Caco-2 (cell line): ENCODE results near the gene FAM151A. TPM values are rescaled to one million over a fixed set of nuclear protein-coding genes. Genes with fewer than 3 reads are reported as not detected.

ENCODE experiments used
- BruUV-seq: library from RNA; stranded (reverse); fragments of 400-500 nt; replicated peaks from 2 replicates; lab custom pipeline; 2021; lab: Mats Ljungman, UMichigan
- CTCF ChIA-PET: fragments of 300-600 bp; sonication (Branson Sonifier 250); formaldehyde crosslinking; loops from one replicate; lab custom pipeline; 2022; ENCODE audit warnings: antibody characterized with exemption; lab: Charles Lee
- POLR2A ChIA-PET: fragments of 300-600 bp; sonication (Branson Sonifier 250); formaldehyde crosslinking; loops from one replicate; lab custom pipeline; 2022; ENCODE audit warnings: antibody characterized with exemption; lab: Charles Lee
- DNase-seq, 2 experiments: peaks; one replicate each; pipeline versions ENCODE4 v3.0.0 to v3.0.0-alpha.2; 2020 to 2022
- H3K27me3 ChIP-seq: replicated peaks from 2 replicates; pipeline ENCODE4 v1.6.0; 2011; ENCODE audit warnings: low read length; ENCODE audit not compliant: control insufficient read depth, insufficient read depth
- H3K36me3 ChIP-seq: 2 replicates; pipeline ENCODE4 v1.5.1; 2011; ENCODE audit warnings: low read length; ENCODE audit not compliant: control insufficient read depth, insufficient read depth
- H3K4me1 ChIP-seq: fragments of 250-450 bp; sonication (Bioruptor Pico); 2 replicates; pipeline ENCODE4 v1.5.1; 2020; ENCODE audit warnings: mild to moderate bottlenecking
- H3K4me3 ChIP-seq: 2 replicates; pipeline ENCODE4 v1.5.1; 2011; ENCODE audit warnings: low read depth, mild to moderate bottlenecking, control low read depth, low read length
- H3K9me3 ChIP-seq: fragments of 250-450 bp; sonication (Bioruptor Pico); 2 replicates; pipeline ENCODE4 v1.5.1; 2020; ENCODE audit warnings: mild to moderate bottlenecking, moderate library complexity
- H3K27ac Mint-ChIP-seq: one replicate; pipeline ENCODE4 v1.8.0; 2022; ENCODE audit warnings: mixed read lengths; ENCODE audit not compliant: unreplicated experiment
- H3K27me3 Mint-ChIP-seq: one replicate; pipeline ENCODE4 v1.8.0; 2022; ENCODE audit warnings: mixed read lengths; ENCODE audit not compliant: insufficient read depth, unreplicated experiment
- H3K36me3 Mint-ChIP-seq: one replicate; pipeline ENCODE4 v1.8.0; 2022; ENCODE audit warnings: mild to moderate bottlenecking, mixed read lengths; ENCODE audit not compliant: insufficient read depth, unreplicated experiment
- H3K4me1 Mint-ChIP-seq: one replicate; pipeline ENCODE4 v1.8.0; 2022; ENCODE audit warnings: low read depth, mixed read lengths; ENCODE audit not compliant: unreplicated experiment
- H3K4me3 Mint-ChIP-seq: one replicate; pipeline ENCODE4 v1.8.0; 2022; ENCODE audit warnings: mild to moderate bottlenecking, moderate library complexity, mixed read lengths; ENCODE audit not compliant: unreplicated experiment
- H3K9me3 Mint-ChIP-seq: one replicate; pipeline ENCODE4 v1.8.0; 2022; ENCODE audit warnings: mixed read lengths; ENCODE audit not compliant: unreplicated experiment
- intact Hi-C: fragments of 100-400 bp; cut with micrococcal nuclease; formaldehyde crosslinking; loops from one replicate; pipeline ENCODE4 v1.10.0; 2022; ENCODE audit not compliant: unreplicated experiment
- total RNA-seq: library from RNA; stranded (reverse); gene quantifications from 2 replicates; pipeline ENCODE4 v1.2.3, GENCODE V29; 2022
- TF ChIP-seq, protein P1 (sequence below), 2 experiments: fragments of 200-600 bp in 1 of 2; IDR thresholded peaks; 1 replicate in 1 of 2; 2 replicates in 1 of 2; pipeline versions ENCODE4 v1.5.1 to v1.8.0; 2011 to 2022; ENCODE audit warnings: antibody characterized with exemption in 1 of 2, control low read depth in 1 of 2, inconsistent platforms in 1 of 2, low read depth in 1 of 2, low read length in 1 of 2, mild to moderate bottlenecking in 1 of 2, moderate library complexity in 1 of 2; ENCODE audit not compliant: insufficient read depth in 1 of 2, severe bottlenecking in 1 of 2, unreplicated experiment in 1 of 2

Gene FAM151A
- total RNA-seq, 1 experiment from 2014 or later = 22.3 TPM

DNA sequence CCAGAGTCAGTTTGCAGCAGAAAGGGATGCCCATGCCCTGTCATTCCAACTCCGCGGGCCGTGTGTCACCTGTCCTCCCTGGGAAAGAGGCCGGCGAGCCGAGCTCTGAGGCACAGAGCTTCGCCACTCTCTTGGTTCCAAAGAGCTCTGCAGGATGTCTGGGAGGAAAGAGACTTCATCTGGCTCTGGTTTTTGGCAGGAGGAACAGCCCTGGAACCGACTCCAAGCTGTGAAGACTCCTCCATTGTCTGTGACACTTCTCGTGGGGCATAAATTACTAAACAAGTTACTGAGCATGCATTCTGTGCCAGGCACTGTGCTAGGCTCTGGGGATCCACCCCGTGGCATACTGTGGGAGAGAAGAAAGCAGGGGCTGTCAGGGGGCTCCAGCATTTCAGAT, 3.9 kb upstream of the FAM151A start:
- ChIA-PET CTCF (no interaction called here), POLR2A (no interaction called here)
- no peak for DNase-seq

DNA sequence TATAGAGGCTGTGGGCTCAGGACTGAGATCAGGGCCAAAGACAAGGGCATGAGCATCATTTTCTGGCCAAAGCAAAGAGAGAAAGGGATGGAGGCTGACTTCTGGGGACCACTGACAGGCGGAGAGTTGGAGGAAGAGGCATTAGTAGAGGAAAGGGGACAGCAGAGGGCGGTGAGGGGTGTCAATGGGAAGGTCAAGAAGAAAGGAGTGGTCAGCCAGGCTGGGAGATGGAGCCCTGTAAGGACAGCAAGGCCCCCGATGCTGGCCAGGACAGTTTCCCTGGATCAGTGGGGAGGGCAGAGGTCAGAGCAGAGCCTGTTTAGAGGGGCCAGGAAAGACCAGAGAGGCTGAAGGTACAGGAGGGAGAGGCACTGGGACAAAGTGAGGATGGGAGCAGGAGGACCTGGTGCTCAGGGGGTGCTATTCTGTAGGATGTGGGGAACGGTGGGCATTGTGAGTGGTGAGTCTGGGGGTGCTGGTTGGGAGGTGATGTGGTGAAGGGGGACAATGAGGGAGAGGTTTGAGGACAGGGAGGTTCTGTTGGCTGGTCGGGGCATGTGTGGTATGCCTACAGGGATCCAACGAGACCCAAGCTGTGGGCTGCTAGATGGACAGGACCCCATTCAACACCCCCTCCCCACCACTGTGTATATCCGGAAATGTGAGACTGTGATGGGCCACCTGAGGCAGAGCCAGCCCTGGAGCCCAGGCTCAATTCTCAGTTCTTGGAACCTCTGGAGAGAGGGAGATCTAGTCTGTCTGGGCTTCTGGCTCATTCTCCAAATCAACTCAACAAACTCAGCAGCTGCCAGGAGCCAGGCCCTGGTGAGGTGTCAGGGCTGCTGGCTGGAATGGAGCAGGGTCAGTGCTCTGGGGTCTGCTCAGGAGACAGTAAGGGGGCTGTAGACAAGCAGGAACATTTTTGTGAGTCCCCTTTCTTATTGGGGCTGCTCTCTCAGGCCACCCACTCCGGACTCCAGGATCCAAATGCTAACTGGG, 1.4 kb upstream of the FAM151A start:
- peaks cover 19% of the 10 kb centered on the region for H3K4me1 ChIP-seq
- Mint-ChIP-seq H3K4me3 (no peak overlapping the region), H3K9me3 (no peaks in the 10 kb centered on the region), H3K4me1 (peaks cover 9% of the 10 kb centered on the region), H3K36me3 (peaks cover 2% of the 10 kb centered on the region), H3K27me3 (no peaks in the 10 kb centered on the region), H3K27ac (peak overlapping the region; percentile 89)
- H3K36me3 ChIP-seq = no peaks in the 10 kb centered on the region
- no TSS peak for BruUV-seq
- no peak for DNase-seq
- TF ChIP-seq, protein P1, sequence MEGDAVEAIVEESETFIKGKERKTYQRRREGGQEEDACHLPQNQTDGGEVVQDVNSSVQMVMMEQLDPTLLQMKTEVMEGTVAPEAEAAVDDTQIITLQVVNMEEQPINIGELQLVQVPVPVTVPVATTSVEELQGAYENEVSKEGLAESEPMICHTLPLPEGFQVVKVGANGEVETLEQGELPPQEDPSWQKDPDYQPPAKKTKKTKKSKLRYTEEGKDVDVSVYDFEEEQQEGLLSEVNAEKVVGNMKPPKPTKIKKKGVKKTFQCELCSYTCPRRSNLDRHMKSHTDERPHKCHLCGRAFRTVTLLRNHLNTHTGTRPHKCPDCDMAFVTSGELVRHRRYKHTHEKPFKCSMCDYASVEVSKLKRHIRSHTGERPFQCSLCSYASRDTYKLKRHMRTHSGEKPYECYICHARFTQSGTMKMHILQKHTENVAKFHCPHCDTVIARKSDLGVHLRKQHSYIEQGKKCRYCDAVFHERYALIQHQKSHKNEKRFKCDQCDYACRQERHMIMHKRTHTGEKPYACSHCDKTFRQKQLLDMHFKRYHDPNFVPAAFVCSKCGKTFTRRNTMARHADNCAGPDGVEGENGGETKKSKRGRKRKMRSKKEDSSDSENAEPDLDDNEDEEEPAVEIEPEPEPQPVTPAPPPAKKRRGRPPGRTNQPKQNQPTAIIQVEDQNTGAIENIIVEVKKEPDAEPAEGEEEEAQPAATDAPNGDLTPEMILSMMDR (IDR thresholded peaks at IDR 0.05; ENCODE audit: insufficient read depth in 1 of 2, low read depth in 1 of 2, low read length in 1 of 2, severe bottlenecking in 1 of 2, unreplicated experiment in 1 of 2) = no peak
- no peak overlapping the region for H3K4me3 ChIP-seq
- H3K27me3 ChIP-seq = no peaks in the 10 kb centered on the region
- intact Hi-C loops = no loop called here
- ChIA-PET POLR2A (no interaction called here), CTCF (no interaction called here)
- no peaks in the 10 kb centered on the region for H3K9me3 ChIP-seq

More for the DNA sequence above, 3.9 kb upstream of the FAM151A start:
- Mint-ChIP-seq H3K4me1 (peaks cover 9% of the 10 kb centered on the region), H3K9me3 (no peaks in the 10 kb centered on the region), H3K27me3 (no peaks in the 10 kb centered on the region), H3K36me3 (no peaks in the 10 kb centered on the region), H3K4me3 (no peak overlapping the region), H3K27ac (no peak overlapping the region)
- no peak overlapping the region for H3K4me3 ChIP-seq
- H3K36me3 ChIP-seq = no peaks in the 10 kb centered on the region
- BruUV-seq = no TSS peak
- no peaks in the 10 kb centered on the region for H3K27me3 ChIP-seq
- TF ChIP-seq, protein P1 (IDR thresholded peaks at IDR 0.05; ENCODE audit: insufficient read depth in 1 of 2, low read depth in 1 of 2, low read length in 1 of 2, severe bottlenecking in 1 of 2, unreplicated experiment in 1 of 2) = no peak
- no peaks in the 10 kb centered on the region for H3K9me3 ChIP-seq
- intact Hi-C loops = no loop called here
- H3K4me1 ChIP-seq = peaks cover 19% of the 10 kb centered on the region

DNA sequence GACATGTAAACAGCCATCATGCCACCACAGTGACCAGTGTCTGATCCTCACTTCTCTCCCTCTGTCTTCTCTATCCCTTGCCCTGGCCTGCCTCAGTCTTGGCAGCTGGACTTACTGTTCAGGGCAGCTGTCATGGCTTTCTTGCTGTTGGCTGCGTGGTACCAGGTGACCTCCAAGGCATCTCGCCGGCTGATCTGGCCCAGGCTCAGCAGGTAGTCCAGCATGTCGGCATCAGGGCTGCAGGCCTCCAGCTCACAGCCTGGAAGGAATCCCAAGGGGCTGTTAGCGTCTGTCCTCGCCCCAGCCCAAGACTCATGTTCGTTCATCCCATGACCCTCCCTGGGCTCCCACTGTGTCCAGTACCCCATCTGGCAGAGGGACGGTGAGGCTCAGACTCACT, 3.6 kb downstream of the FAM151A start:
- peaks cover 15% of the 10 kb centered on the region for H3K4me1 Mint-ChIP-seq
- CTCF ChIA-PET = no interaction called here
- H3K36me3 ChIP-seq = no peaks in the 10 kb centered on the region

More for the DNA sequence above, 3.6 kb downstream of the FAM151A start:
- no peaks in the 10 kb centered on the region for H3K9me3 ChIP-seq
- BruUV-seq = no TSS peak
- no peak overlapping the region for H3K4me3 ChIP-seq
- no peak overlapping the region for H3K27ac Mint-ChIP-seq
- no peaks in the 10 kb centered on the region for H3K27me3 ChIP-seq
- intact Hi-C loops = no loop called here
- H3K27me3 Mint-ChIP-seq = no peaks in the 10 kb centered on the region
- peaks cover 19% of the 10 kb centered on the region for H3K4me1 ChIP-seq
- POLR2A ChIA-PET = no interaction called here
- TF ChIP-seq, protein P1 (IDR thresholded peaks at IDR 0.05; ENCODE audit: insufficient read depth in 1 of 2, low read depth in 1 of 2, low read length in 1 of 2, severe bottlenecking in 1 of 2, unreplicated experiment in 1 of 2) = no peak
- H3K4me3 Mint-ChIP-seq = no peak overlapping the region
- no peak for DNase-seq
- H3K36me3 Mint-ChIP-seq = peaks cover 5% of the 10 kb centered on the region
- H3K9me3 Mint-ChIP-seq = no peaks in the 10 kb centered on the region
